ENCODE data around the gene GRIK4.

GRIK4 gene

DNA sequence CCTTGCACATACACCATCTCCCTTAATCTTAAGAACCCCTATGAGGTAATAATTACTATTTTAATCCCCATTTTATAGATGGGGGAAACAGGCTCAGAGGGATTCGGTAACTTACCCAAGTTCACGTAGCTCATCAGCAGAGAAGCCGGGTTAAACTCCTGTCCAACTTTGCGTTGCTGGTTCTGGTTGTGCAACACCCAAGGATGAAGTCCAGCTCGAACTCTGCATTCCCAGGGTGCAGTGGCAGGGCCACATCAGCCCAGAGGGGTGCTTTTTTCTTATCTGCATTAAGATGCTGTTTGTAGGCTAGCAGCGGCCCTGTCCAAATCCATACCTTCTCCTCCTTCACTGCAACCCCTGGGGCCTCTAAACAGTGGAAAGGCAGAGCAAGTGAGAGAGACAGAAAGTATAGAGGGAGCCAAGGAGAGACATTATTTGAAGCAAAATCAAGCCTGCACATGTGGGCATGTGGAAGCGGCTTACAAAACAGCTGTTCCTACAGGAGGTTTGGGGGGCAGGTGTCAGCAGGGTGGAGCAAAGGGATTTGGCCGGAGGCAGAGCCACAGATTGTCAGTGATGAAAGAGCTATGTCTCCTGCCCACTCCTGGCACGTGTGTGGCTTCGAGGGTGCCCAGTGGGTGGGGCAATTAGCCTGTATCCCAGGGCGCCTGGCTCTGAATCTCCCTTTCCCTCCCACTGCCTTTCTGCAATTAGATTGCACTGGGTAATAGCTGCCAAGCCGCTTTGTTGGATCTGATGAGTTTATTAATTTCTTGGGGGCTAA, 382.8 kb downstream of the GRIK4 start:
- peak in 1 of 2 donors; percentile 15 for DNase-seq

GRCh38 chr11:120896687-120897086, 385.1 kb downstream of the GRIK4 start:
- DNase-seq, result no peak

DNA sequence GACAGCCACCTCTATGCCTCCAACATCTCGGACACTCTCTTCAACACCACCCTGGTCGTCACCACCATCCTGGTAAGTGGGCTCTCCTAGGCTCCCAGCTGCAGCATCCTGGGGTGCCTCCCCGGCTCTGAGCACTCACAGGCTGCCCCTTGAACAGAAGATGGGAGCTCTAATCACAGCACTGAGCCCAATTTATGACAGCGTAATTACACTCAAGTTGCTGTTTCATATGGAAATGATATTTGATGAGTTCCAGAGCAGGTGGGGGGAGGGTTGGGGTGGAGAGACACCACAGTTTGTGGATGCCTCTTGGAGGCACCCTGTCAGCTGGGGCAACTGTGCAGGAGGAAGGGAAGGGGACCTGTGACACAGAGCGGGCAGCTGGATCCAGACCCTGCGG, 387.0 kb downstream of the GRIK4 start:
- no peak for DNase-seq

- no peak for DNase-seq
Observed at GRCh38 chr11:120899720-120900119, 388.2 kb downstream of the GRIK4 start.

DNA sequence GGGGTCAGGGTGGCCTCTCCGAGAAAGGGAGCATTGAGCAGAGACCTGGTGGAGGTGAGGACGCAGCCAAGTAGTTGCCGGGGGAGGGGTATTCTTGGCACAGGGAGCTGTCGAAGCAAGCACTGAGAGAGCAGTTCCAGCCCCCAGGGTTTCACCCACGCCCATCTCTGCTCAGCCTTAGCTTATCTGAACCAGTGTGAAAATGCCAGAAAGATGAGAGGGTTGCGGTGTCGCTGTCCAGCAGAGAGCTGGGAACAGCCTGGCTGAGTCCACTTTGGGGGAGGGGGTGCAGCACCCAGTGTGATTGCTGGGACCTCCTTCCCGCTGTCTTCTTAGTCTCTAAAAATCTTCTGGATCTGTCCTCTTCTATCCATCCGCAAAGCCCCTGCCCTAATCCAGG, 389.1 kb downstream of the GRIK4 start:
- no peak for DNase-seq

- DNase-seq, result no peak
Observed at GRCh38 chr11:120903686-120904085, 392.1 kb downstream of the GRIK4 start.

GRCh38 chr11:120904116-120904515, 392.6 kb downstream of the GRIK4 start:
- no peak for DNase-seq

- DNase-seq, result no peak
Observed at GRCh38 chr11:120906766-120907165, 395.2 kb downstream of the GRIK4 start.

- no peak for DNase-seq
Observed at GRCh38 chr11:120907971-120908370, 396.4 kb downstream of the GRIK4 start.

GRCh38 chr11:120908461-120909181, 397.1 kb downstream of the GRIK4 start:
- DNase-seq, result no peak

GRCh38 chr11:120909676-120910416, 398.3 kb downstream of the GRIK4 start:
- DNase-seq, result no peak

DNA sequence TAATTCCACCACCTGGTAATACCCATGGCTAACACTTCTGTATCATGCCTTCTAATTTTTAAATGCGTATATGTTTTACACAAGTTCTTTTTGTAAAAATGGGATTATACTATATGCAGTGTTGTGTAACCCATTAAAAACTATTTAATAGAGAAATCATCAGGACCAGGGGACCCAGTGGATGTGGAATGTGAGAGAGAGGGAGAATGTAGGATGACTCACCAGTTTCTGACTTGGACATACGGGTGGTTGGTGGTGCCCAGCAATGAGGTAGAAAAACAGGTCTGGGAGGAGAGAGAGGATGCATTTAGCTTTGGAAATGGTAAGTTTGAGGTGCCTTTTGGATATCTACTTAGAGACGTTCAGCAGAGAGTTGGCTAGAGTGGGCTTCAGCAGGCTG, 400.4 kb downstream of the GRIK4 start:
- no peak for DNase-seq

- peak in 1 of 2 donors; percentile 40 for DNase-seq
Observed at GRCh38 chr11:120912504-120912903, 401.0 kb downstream of the GRIK4 start.

DNA sequence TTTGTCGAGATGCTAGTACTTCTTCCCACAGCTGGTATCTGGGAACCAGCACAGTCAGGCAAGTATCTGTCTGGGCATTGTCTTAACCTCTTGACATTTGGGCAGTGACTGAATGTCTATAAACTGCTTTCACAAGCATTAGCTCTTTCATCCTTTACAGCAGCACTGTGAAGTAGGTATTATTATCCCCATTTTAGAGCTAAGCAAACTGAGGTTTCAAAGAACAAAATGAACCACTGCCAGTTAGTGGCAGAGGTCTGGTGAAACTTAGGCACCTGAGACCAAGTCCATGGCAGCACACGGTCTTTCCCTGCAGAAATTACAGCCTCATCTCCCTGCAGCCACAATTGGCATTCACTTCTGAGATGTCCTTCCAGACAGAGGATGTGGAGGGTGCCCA, 401.4 kb downstream of the GRIK4 start:
- DNase-seq, result no peak

DNA sequence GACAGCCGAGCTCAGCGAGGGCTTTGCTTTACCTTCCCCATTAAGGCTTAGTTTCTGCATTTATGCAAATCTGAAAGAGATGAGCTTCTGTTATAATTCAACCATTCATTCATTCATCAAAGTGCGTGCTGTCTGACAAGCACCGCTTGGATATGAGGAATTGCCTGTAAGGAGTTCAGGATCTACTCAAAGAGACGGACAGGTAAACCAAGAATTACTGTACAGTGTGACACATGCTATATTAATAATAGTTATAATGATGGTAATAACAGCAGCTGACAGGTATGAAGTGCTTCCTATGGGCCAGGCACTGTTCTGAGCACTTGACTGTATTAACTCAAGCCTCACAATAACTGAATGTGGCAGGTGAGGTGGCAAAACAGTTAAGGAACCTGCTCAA, 402.5 kb downstream of the GRIK4 start:
- no peak for DNase-seq

DNA sequence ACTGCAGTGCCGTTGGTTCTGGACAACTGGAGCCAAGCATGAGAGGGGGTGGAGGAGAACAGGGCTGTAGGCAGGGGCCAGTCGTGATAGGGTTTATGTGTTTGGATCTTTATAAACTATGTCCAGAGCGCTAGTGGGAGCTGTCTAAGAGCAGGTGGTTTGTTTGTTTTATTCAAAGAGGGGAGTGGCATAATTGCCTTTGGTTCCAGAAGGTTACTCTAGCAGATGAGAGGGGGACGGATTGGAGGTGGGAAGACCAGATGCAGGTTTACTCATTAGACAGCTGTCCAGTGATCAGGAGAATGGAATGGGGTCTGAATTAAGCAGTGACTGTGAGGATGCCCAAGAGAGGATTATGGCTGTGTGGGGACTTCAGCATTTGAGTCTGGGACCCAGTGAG, 403.1 kb downstream of the GRIK4 start:
- no peak for DNase-seq

GRCh38 chr11:120917559-120918239, 406.2 kb downstream of the GRIK4 start:
- no peak for DNase-seq

- DNase-seq, result no peak
Observed at GRCh38 chr11:120918257-120918656, 406.7 kb downstream of the GRIK4 start.

DNA sequence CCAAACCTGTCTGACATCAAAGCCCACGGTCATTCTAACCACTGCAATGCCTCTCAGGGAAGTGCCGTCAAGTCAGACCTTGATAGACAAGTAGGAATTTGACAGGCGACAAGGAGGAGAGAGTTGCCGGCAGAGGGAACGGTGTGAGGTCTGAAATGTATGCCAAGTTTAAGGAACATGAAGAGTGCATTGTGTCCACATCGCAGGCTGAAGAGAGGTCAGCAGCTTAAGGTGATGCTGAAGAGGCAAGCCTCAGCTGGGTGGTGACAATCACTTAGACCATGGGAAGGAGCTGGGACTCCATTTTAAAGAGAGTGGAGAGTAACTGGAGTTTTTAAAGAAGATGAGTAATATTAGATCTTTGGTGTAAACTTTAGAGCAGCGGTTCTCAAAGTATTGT, 407.5 kb downstream of the GRIK4 start:
- no peak for DNase-seq

- no peak for DNase-seq
Observed at GRCh38 chr11:120919566-120919965, 408.0 kb downstream of the GRIK4 start.

GRCh38 chr11:120923866-120924508, 412.4 kb downstream of the GRIK4 start:
- DNase-seq, result no peak

DNA sequence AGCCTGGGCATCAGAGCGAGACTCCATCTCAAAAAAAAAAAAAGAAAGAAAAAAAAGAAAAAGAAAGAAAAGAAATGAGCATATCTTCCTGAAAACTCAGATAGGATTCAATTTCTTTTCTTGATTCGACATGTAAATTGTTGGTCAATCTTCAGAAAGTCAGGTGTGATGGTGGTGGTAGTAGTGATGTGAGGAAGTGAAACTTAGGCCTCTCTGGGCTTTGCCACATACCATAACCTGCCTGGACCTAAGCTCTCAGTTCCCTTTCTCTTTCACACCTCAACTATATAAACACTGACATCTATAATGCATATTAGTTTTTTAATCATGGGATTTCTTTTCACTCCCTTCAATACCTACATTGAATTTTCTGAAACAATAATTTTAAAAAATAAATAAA, 414.4 kb downstream of the GRIK4 start:
- DNase-seq, result no peak

GRCh38 chr11:120928627-120929026, 417.1 kb downstream of the GRIK4 start:
- DNase-seq, result no peak

All from hippocampal formation (tissue), 2 donors.